IMR-90 (cell line): ENCODE data around the gene ZNF280A. TPM values are rescaled to one million over a fixed set of nuclear protein-coding genes. Genes with fewer than 3 reads are reported as not detected.

Experiments used
- ATAC-seq: fragments of 200-7000 bp; cut with Tn5 transposase; 2 replicates; pipeline ENCODE4 v1.9.1; 2020; ENCODE audit warnings: low read depth, mild to moderate bottlenecking, moderate library complexity
- BruUV-seq: library from RNA; stranded (reverse); fragments of 400-500 nt; replicated peaks from 2 replicates; lab custom pipeline; 2021; lab: Mats Ljungman, UMichigan
- CTCF ChIA-PET: fragments of 300-600 bp; formaldehyde crosslinking; extraction: SDS; loops from one replicate; lab custom pipeline; 2021; ENCODE audit warnings: antibody characterized with exemption; lab: Yijun Ruan, JAX
- POLR2A ChIA-PET: fragments of 300-600 bp; sonication (Branson Sonifier 250); formaldehyde crosslinking; loops from one replicate; lab custom pipeline; 2022; ENCODE audit warnings: antibody characterized with exemption; ENCODE audit not compliant: unreplicated experiment; lab: Charles Lee
- DNase-seq: peaks from one replicate; pipeline ENCODE4 v3.0.0; 2013
- H2AFZ ChIP-seq: replicated peaks from 2 replicates; pipeline ENCODE3; 2013; ENCODE audit warnings: low read length, mild to moderate bottlenecking; ENCODE audit not compliant: poor library complexity
- H2AK5ac ChIP-seq: 2 replicates; pipeline ENCODE4 v1.6.1; 2013; ENCODE audit warnings: low read depth, low read length, inconsistent platforms
- H2AK9ac ChIP-seq: replicated peaks from 2 replicates; pipeline ENCODE3; 2013; ENCODE audit warnings: mild to moderate bottlenecking, low read depth, low read length, moderate library complexity; ENCODE audit not compliant: poor library complexity
- H2BK120ac ChIP-seq: 2 replicates; pipeline ENCODE4 v1.6.1; 2013; ENCODE audit warnings: low read depth, low read length, inconsistent platforms
- H2BK15ac ChIP-seq: 3 replicates; pipeline ENCODE4 v1.6.1; 2013; ENCODE audit warnings: low read depth, low read length, inconsistent platforms
- H2BK20ac ChIP-seq: 2 replicates; pipeline ENCODE4 v1.6.1; 2013; ENCODE audit warnings: low read depth, mild to moderate bottlenecking, inconsistent platforms, low read length, moderate library complexity
- H2BK5ac ChIP-seq: 2 replicates; pipeline ENCODE4 v1.6.1; 2013; ENCODE audit warnings: mild to moderate bottlenecking, low read depth, low read length, inconsistent platforms; ENCODE audit not compliant: poor library complexity, severe bottlenecking
- H3K14ac ChIP-seq: replicated peaks from 2 replicates; pipeline ENCODE4 v1.6.1; 2013; ENCODE audit warnings: low read depth, low read length, inconsistent platforms
- H3K18ac ChIP-seq: 2 replicates; pipeline ENCODE4 v1.6.1; 2013; ENCODE audit warnings: low read depth, low read length, control low read depth
- H3K23ac ChIP-seq: 2 replicates; pipeline ENCODE4 v1.6.1; 2013; ENCODE audit warnings: low read depth, low read length, inconsistent platforms
- H3K27ac ChIP-seq: 2 replicates; pipeline ENCODE4 v1.5.1; 2013; ENCODE audit warnings: mild to moderate bottlenecking, control low read depth, low read length; ENCODE audit not compliant: insufficient read depth
- H3K27me3 ChIP-seq: 2 replicates; pipeline ENCODE4 v1.6.1; 2013; ENCODE audit warnings: low read length; ENCODE audit not compliant: control insufficient read depth, insufficient read depth
- H3K36me3 ChIP-seq: 2 replicates; pipeline ENCODE4 v1.6.1; 2013; ENCODE audit warnings: low read length, mixed read lengths; ENCODE audit not compliant: control insufficient read depth, insufficient read depth
- H3K4ac ChIP-seq: 2 replicates; pipeline ENCODE4 v1.6.1; 2013; ENCODE audit warnings: low read depth, low read length, inconsistent platforms
- H3K4me1 ChIP-seq: 2 replicates; pipeline ENCODE4 v1.6.1; 2013; ENCODE audit warnings: low read length, mixed read lengths; ENCODE audit not compliant: control insufficient read depth, insufficient read depth
- H3K4me2 ChIP-seq: 2 replicates; pipeline ENCODE4 v1.6.1; 2013; ENCODE audit warnings: low read depth, mild to moderate bottlenecking, control low read depth, low read length, moderate library complexity
- H3K4me3 ChIP-seq: 2 replicates; pipeline ENCODE4 v1.5.1; 2013; ENCODE audit warnings: low read depth, mild to moderate bottlenecking, control low read depth, low read length, moderate library complexity; ENCODE audit not compliant: insufficient read depth
- H3K56ac ChIP-seq: 2 replicates; pipeline ENCODE4 v1.6.1; 2013; ENCODE audit warnings: low read length, inconsistent platforms; ENCODE audit not compliant: insufficient read depth; ENCODE audit errors: extremely low read depth
- H3K79me1 ChIP-seq, 2 experiments: 2 replicates each; pipeline ENCODE4 v1.6.1; 2013; ENCODE audit warnings: low read length in 2 of 2, inconsistent platforms in 1 of 2, low read depth in 1 of 2
- H3K9ac ChIP-seq: 2 replicates; pipeline ENCODE4 v1.6.1; 2013; ENCODE audit warnings: low read depth, low read length, control low read depth
- H3K9me1 ChIP-seq: 2 replicates; pipeline ENCODE4 v1.6.1; 2013; ENCODE audit warnings: low read length, inconsistent platforms; ENCODE audit not compliant: insufficient read depth
- H3K9me3 ChIP-seq: 2 replicates; pipeline ENCODE4 v1.6.1; 2013; ENCODE audit warnings: low read length; ENCODE audit not compliant: control insufficient read depth, insufficient read depth
- H4K20me1 ChIP-seq: 2 replicates; pipeline ENCODE4 v1.6.1; 2013; ENCODE audit warnings: low read length, inconsistent platforms; ENCODE audit not compliant: insufficient read depth
- H4K5ac ChIP-seq: 2 replicates; pipeline ENCODE4 v1.6.1; 2013; ENCODE audit warnings: mild to moderate bottlenecking, low read depth, low read length, control low read depth
- H4K8ac ChIP-seq, 2 experiments: 2 replicates each; pipeline ENCODE4 v1.6.1; 2013; ENCODE audit warnings: low read depth in 2 of 2, low read length in 2 of 2, control low read depth in 1 of 2, inconsistent platforms in 1 of 2
- H4K91ac ChIP-seq: 2 replicates; pipeline ENCODE4 v1.6.1; 2013; ENCODE audit warnings: low read depth, low read length, inconsistent platforms; ENCODE audit not compliant: insufficient read depth
- BHLHE40 ChIP-seq: fragments of 150-350 bp; IDR thresholded peaks from 2 replicates; pipeline ENCODE4 v1.6.1; 2016; ENCODE audit warnings: mild to moderate bottlenecking, low read depth, low read length
- CEBPB ChIP-seq: IDR thresholded peaks from 2 replicates; pipeline ENCODE4 v1.6.1; 2012; ENCODE audit warnings: low read depth, low read length, improper control_type of control experiment
- CHD1 ChIP-seq: IDR thresholded peaks from 2 replicates; pipeline ENCODE4 v1.6.1; 2012; ENCODE audit warnings: low read depth, low read length, improper control_type of control experiment
- CTCF ChIP-seq: conservative IDR thresholded peaks from 2 replicates; pipeline ENCODE4 v1.5.1; 2012; ENCODE audit warnings: mild to moderate bottlenecking, low read depth, low read length, improper control_type of control experiment
- ELK1 ChIP-seq: fragments of 150-350 bp; IDR thresholded peaks from 2 replicates; pipeline ENCODE4 v1.6.1; 2016; ENCODE audit warnings: low read depth, mild to moderate bottlenecking, low read length, moderate library complexity, borderline replicate concordance
- FOS ChIP-seq: fragments of 150-350 bp; IDR thresholded peaks from 2 replicates; pipeline ENCODE4 v1.6.1; 2016; ENCODE audit warnings: low read depth, low read length
- MAFK ChIP-seq: IDR thresholded peaks from 2 replicates; pipeline ENCODE4 v1.6.1; 2012; ENCODE audit warnings: low read depth, low read length, improper control_type of control experiment
- MAZ ChIP-seq: IDR thresholded peaks from 2 replicates; pipeline ENCODE4 v1.6.1; 2012; ENCODE audit warnings: low read depth, mild to moderate bottlenecking, low read length, improper control_type of control experiment, moderate library complexity, borderline replicate concordance
- MXI1 ChIP-seq: IDR thresholded peaks from 2 replicates; pipeline ENCODE4 v1.6.1; 2012; ENCODE audit warnings: low read depth, mild to moderate bottlenecking, low read length, moderate library complexity, borderline replicate concordance
- NFE2L2 ChIP-seq: fragments of 150-350 bp; IDR thresholded peaks from 2 replicates; pipeline ENCODE4 v1.6.1; 2016; ENCODE audit warnings: low read depth, mild to moderate bottlenecking, low read length
- POLR2A ChIP-seq: IDR thresholded peaks from 2 replicates; pipeline ENCODE4 v1.6.1; 2012; ENCODE audit warnings: mild to moderate bottlenecking, low read depth, low read length
- RAD21 ChIP-seq: IDR thresholded peaks from 2 replicates; pipeline ENCODE4 v1.6.1; 2012; ENCODE audit warnings: low read length, improper control_type of control experiment
- RCOR1 ChIP-seq: IDR thresholded peaks from 2 replicates; pipeline ENCODE4 v1.6.1; 2012; ENCODE audit warnings: mild to moderate bottlenecking, low read length, improper control_type of control experiment; ENCODE audit not compliant: insufficient replicate concordance
- RFX5 ChIP-seq: IDR thresholded peaks from 2 replicates; pipeline ENCODE4 v1.8.0; 2012; ENCODE audit warnings: low read depth, mild to moderate bottlenecking, low read length, moderate library complexity
- SMC3 ChIP-seq: fragments of 150-350 bp; IDR thresholded peaks from 2 replicates; pipeline ENCODE4 v1.6.1; 2016; ENCODE audit warnings: low read depth, mild to moderate bottlenecking, antibody characterized with exemption, low read length, moderate library complexity
- USF2 ChIP-seq: fragments of 150-350 bp; IDR thresholded peaks from 2 replicates; pipeline ENCODE4 v1.6.1; 2017; ENCODE audit warnings: mild to moderate bottlenecking, antibody characterized with exemption, low read length, low read depth
- WGBS, 2 experiments: methylation state at CpG; one replicate each; pipeline versions ENCODE4 v1.1.5 to v1.1.7; 2013; ENCODE audit warnings: missing lambda C conversion rate in 2 of 2; ENCODE audit not compliant: insufficient read length in 1 of 2; ENCODE audit errors: extremely low coverage in 2 of 2; 5-methylcytosine and 5-hydroxymethylcytosine counted together
- dilution Hi-C: fragments of 300-500 bp; cut with HindIII; formaldehyde crosslinking; loops from one replicate; pipeline ENCODE4 v1.14.3; 2018; ENCODE audit warnings: low sequenced_read_pairs; ENCODE audit not compliant: unreplicated experiment
- in situ Hi-C: fragments of 300-500 bp; cut with MboI; formaldehyde crosslinking; loops from 3 replicates; pipeline ENCODE4 v1.14.3; 2019; ENCODE audit warnings: low sequenced_read_pairs, inconsistent platforms, mixed read lengths
- intact Hi-C: fragments of 100-400 bp; cut with micrococcal nuclease; formaldehyde crosslinking; loops from 2 replicates; pipeline ENCODE4 v1.10.0; 2022
- polyA plus RNA-seq, 3 experiments: library from polyadenylated mRNA; depleted of rRNA; stranded (reverse); fragments of >200 nt; gene quantifications; 2 replicates each; pipeline ENCODE4 v1.2.3, GENCODE V29; 2012; ENCODE audit warnings: low replicate concordance in 1 of 3
- total RNA-seq: library from RNA; depleted of rRNA; stranded (reverse); fragments of >200 nt; gene quantifications from 2 replicates; pipeline ENCODE4 v1.2.3, GENCODE V29; 2012

ZNF280A gene
- total and polyA plus RNA-seq, 2 of the 4 experiments (the other 2 are of a cell fraction), result not detected

- no peak overlapping the region for H3K23ac ChIP-seq
- intact Hi-C loops, result no loop called here
- H3K4me3 ChIP-seq, result no peak overlapping the region
- CTCF ChIA-PET, result interaction anchor here (1.3 kb wide), 1 partner anchor 11 kb away, joined by 4 read pairs; the partner anchor contains the start of gene ZNF280B
- no peak overlapping the region for H3K9ac ChIP-seq
- H2BK20ac ChIP-seq, result no peak overlapping the region
- dilution Hi-C loops, result no loop called here
- no peak for ATAC-seq
- H2AK5ac ChIP-seq, result no peak overlapping the region
- H2BK15ac ChIP-seq, result no peak overlapping the region
- H4K91ac ChIP-seq, result no peak overlapping the region
- POLR2A ChIA-PET, result interaction anchor here (0.7 kb wide), 1 partner anchor 596 kb away, joined by 3 read pairs; no protein-coding TSS in a partner anchor
- H3K56ac ChIP-seq, result no peak overlapping the region
- in situ Hi-C loops, result no loop called here
- no peaks in the 10 kb centered on the region for H4K20me1 ChIP-seq
- no peak overlapping the region for H2AK9ac ChIP-seq
- no peaks in the 10 kb centered on the region for H3K4me1 ChIP-seq
- H4K5ac ChIP-seq, result no peak overlapping the region
- no peak overlapping the region for H4K8ac ChIP-seq
- no peak overlapping the region for H3K27ac ChIP-seq
- no peaks in the 10 kb centered on the region for H3K9me3 ChIP-seq
- no peak overlapping the region for H3K4ac ChIP-seq
- H3K36me3 ChIP-seq, result no peaks in the 10 kb centered on the region
- DNase-seq, result no peak
- H3K18ac ChIP-seq, result no peak overlapping the region
- H3K14ac ChIP-seq, result no peak overlapping the region
- no peaks in the 10 kb centered on the region for H3K79me1 ChIP-seq
- no peaks in the 10 kb centered on the region for H3K9me1 ChIP-seq
- no peaks in the 10 kb centered on the region; the same call in none of the 2 replicates for H3K27me3 ChIP-seq
- TF ChIP-seq NFE2L2 (no peak), CEBPB (no peak), CTCF (no peak), CHD1 (no peak), USF2 (no peak), RAD21 (no peak), POLR2A (no peak), FOS (no peak), MAFK (no peak), SMC3 (no peak), MXI1 (no peak), ELK1 (no peak), RFX5 (no peak), MAZ (no peak), BHLHE40 (no peak), RCOR1 (no peak)
- no peak overlapping the region for H3K4me2 ChIP-seq
- H2BK120ac ChIP-seq, result no peak overlapping the region
- WGBS, 2 experiments, result no CpG with 5 or more reads among the region's 5 CpGs
- H2AFZ ChIP-seq, result no peak overlapping the region
- no TSS peak for BruUV-seq
- no peak overlapping the region for H2BK5ac ChIP-seq
Measured at GRCh38 chr22:22519591-22519990, 479 bp downstream of the ZNF280A start.
